ENCODE results near the gene NDC80. TPM values are rescaled to one million over a fixed set of nuclear protein-coding genes. Genes with fewer than 3 reads are reported as not detected.
"Not testable (repeated sequence)": the region's sequence is repeated elsewhere in the genome, so short reads cannot be mapped to it uniquely, and the experiment has no call there.

NDC80 gene
- 1.2 to 11.5 TPM (median 6.7 TPM) in 3 replicates for polyA plus RNA-seq
- polyA plus RNA-seq (2011; ENCODE audit: low read depth), result 1.5 TPM
- polyA plus RNA-seq (2011; cell fraction: cytosol; rRNA removed), result 1.2 and 3.1 TPM in 2 replicates
- 1.9 and 2.3 TPM in 2 replicates for polyA plus RNA-seq (2011; cell fraction: nucleus; rRNA removed)
- 0.07 and 6.8 TPM in 2 replicates for polyA plus RNA-seq (2012; ENCODE audit: low replicate concordance)
- polyA minus RNA-seq, result 0.62 to 5.8 TPM (median 3.1 TPM) in 3 replicates
- polyA minus RNA-seq (2011; cell fraction: cytosol; rRNA and poly(A)+ RNA removed), result not detected
- polyA minus RNA-seq (2011; cell fraction: nucleus; rRNA and poly(A)+ RNA removed), result 1.2 and 1.5 TPM in 2 replicates

DNA sequence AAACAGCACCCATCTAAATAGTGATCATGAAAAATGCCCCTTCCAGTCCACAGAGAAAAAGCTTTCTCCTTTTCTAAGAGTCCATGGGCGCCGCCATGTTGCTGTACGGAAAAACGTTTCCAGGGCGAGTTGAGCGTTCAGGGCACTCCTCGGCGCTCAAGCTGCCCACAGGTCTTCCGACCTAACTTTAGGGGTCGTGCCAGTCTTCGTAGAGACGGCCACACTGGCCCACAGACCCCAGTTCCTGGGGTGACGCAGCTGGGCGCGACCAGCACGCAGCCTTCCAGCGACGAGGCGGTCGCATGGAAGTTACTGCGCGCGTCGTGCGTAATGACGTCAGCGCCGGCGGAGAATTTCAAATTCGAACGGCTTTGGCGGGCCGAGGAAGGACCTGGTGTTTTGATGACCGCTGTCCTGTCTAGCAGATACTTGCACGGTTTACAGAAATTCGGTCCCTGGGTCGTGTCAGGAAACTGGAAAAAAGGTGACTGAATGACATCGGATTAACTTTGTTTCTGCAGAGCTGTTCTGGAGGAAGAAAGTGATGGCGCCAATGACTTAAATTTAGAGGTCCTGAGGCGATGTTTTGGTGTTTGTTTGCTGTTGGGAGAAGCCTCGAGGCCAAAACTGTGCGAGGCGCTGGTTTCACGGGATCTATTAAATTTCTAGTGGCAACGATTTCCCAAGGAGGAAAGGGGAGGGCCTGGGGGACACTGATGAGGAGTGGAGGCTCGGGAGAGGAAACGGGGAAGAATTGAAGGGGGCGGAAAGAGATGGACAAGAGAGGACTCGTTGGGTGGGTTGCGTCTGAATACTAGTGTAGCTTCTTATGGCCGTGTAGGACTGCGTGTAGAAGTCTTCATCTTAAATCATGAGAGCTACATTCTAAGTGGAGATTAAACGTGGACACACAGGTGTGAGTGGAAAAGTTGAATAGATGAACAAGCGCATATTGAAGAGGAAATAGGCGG, at the start of gene NDC80, which contains the start of gene METTL4:
Gene NDC80, plus strand, starts transcription at position 358 of the 971 bp plus-strand sequence. CDS start 1,429 bp downstream, outside the sequence.
Gene METTL4, minus strand, starts transcription at position 306 of the 971 bp plus-strand sequence. CDS start 4,289 bp downstream, outside the sequence.
- peaks cover 21% of the 10 kb centered on the region for H3K4me1 ChIP-seq (ENCODE audit: control insufficient read depth, extremely low read depth, insufficient read depth, low read length)
- FAIRE-seq, result no peak

DNA sequence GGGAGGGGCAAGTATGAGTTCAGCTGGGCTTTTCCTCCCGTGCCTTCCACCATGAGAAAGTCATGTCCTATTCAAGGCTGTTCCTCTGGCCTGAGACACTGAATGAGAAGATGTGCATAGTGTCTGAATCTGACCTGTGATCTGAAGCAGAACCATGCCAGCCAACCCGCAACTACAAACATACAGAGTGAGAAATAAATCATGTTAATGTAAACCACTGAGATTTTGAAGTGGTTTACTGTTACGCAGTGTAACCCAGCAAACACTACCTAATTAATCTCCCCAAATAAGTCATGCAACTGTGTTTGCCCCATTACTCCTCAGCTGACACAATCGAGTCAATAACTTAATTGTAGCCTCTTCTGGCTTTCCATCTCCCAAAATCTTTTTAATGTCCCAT, 49.2 kb upstream of the NDC80 start:
- no peak for TF ChIP-seq EZH2 (IDR thresholded peaks at IDR 0.05; ENCODE audit: low read length)
- TF ChIP-seq, protein P1, sequence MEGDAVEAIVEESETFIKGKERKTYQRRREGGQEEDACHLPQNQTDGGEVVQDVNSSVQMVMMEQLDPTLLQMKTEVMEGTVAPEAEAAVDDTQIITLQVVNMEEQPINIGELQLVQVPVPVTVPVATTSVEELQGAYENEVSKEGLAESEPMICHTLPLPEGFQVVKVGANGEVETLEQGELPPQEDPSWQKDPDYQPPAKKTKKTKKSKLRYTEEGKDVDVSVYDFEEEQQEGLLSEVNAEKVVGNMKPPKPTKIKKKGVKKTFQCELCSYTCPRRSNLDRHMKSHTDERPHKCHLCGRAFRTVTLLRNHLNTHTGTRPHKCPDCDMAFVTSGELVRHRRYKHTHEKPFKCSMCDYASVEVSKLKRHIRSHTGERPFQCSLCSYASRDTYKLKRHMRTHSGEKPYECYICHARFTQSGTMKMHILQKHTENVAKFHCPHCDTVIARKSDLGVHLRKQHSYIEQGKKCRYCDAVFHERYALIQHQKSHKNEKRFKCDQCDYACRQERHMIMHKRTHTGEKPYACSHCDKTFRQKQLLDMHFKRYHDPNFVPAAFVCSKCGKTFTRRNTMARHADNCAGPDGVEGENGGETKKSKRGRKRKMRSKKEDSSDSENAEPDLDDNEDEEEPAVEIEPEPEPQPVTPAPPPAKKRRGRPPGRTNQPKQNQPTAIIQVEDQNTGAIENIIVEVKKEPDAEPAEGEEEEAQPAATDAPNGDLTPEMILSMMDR (optimal IDR thresholded peaks at IDR 0.05 in 1 of 3, IDR thresholded peaks at IDR 0.05 in 1 of 3, conservative IDR thresholded peaks at IDR 0.05 in 1 of 3; ENCODE audit: extremely low read depth in 1 of 3, insufficient read depth in 2 of 3, low read length in 3 of 3), result no peak
- H3K4me2 ChIP-seq (ENCODE audit: control insufficient read depth, extremely low read depth, insufficient read depth, low read depth, low read length), result no peak overlapping the region
- DNase-seq (ENCODE audit: low read depth, low spot score), result no peak

More for the DNA sequence above, at the start of gene NDC80, which contains the start of gene METTL4:
- peak; percentile 9 for DNase-seq (ENCODE audit: low read depth, low spot score)
- H3K9me3 ChIP-seq (ENCODE audit: control insufficient read depth, low read depth, low read length), result no peaks in the 10 kb centered on the region
- dilution Hi-C loops (cut with MboI; ENCODE audit: extremely low pct_ligation_motif_present, low sequenced_read_pairs), result no loop called here
- no peaks in the 10 kb centered on the region for H4K20me1 ChIP-seq (ENCODE audit: control insufficient read depth, extremely low read depth, insufficient read depth, low read length)
- H3K9ac ChIP-seq (ENCODE audit: control insufficient read depth, extremely low read depth, insufficient read depth, low read length), result peak within 1 kb of the TSS; percentile 97
- peak within 1 kb of the TSS; percentile 63 to 94 (median 90) for H3K4me3 ChIP-seq (ENCODE audit: control insufficient read depth in 2 of 3, extremely low read depth in 1 of 3, insufficient read depth in 2 of 3, low read depth in 1 of 3, low read length in 3 of 3)
- H3K27me3 ChIP-seq (ENCODE audit: control insufficient read depth, extremely low read depth, insufficient read depth, low read length), result no peaks in the 10 kb centered on the region
- H3K79me2 ChIP-seq (ENCODE audit: control insufficient read depth, insufficient read depth, low read length), result peaks cover 44% of the 10 kb centered on the region
- no peaks in the 10 kb centered on the region for H3K9me1 ChIP-seq (ENCODE audit: control insufficient read depth, extremely low read depth, insufficient read depth, low read length)
- peaks cover 0 to 6% of the 10 kb centered on the region in 2 experiments for H3K36me3 ChIP-seq (ENCODE audit: control insufficient read depth in 2 of 2, extremely low read depth in 1 of 2, insufficient read depth in 2 of 2, low read length in 2 of 2)
- TF ChIP-seq, protein P1 (optimal IDR thresholded peaks at IDR 0.05 in 1 of 3, IDR thresholded peaks at IDR 0.05 in 1 of 3, conservative IDR thresholded peaks at IDR 0.05 in 1 of 3; ENCODE audit: extremely low read depth in 1 of 3, insufficient read depth in 2 of 3, low read length in 3 of 3), result no peak
- TF ChIP-seq EZH2 (IDR thresholded peaks at IDR 0.05; ENCODE audit: low read length), result no peak
- peak within 1 kb of the TSS; percentile 99 for H3K27ac ChIP-seq (ENCODE audit: control insufficient read depth, insufficient read depth, low read length)
- H3K4me2 ChIP-seq (ENCODE audit: control insufficient read depth, extremely low read depth, insufficient read depth, low read depth, low read length), result peak within 1 kb of the TSS; percentile 85
- peak within 1 kb of the TSS; percentile 94 for H2AFZ ChIP-seq (ENCODE audit: control insufficient read depth, low read length)

DNA sequence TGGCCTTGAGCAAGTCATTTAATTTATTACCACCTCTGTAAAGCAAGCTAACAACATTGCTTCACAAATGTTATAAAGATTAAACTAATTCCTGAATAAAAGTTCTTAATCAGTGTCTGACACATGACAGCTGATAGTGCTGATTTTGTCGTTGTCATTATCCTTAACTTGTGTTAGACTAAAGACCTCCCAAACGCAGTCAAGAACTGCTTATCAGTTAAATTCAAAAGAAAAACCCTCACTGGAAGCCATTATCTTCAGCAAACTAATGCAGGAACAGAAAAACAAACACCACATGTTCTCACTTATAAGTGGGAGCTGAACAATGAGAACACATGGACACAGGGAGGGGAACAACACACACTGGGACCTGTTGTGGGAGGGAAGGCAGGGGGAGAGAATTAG, 46.6 kb upstream of the NDC80 start:
- H3K4me3 ChIP-seq (ENCODE audit: control insufficient read depth in 2 of 3, extremely low read depth in 1 of 3, insufficient read depth in 2 of 3, low read depth in 1 of 3, low read length in 3 of 3); dilution Hi-C loops (cut with MboI; ENCODE audit: extremely low pct_ligation_motif_present, low sequenced_read_pairs); H3K9me1 ChIP-seq (ENCODE audit: control insufficient read depth, extremely low read depth, insufficient read depth, low read length); H2AFZ ChIP-seq (ENCODE audit: control insufficient read depth, low read length); H3K4me1 ChIP-seq (ENCODE audit: control insufficient read depth, extremely low read depth, insufficient read depth, low read length); H3K79me2 ChIP-seq (ENCODE audit: control insufficient read depth, insufficient read depth, low read length); FAIRE-seq; H3K27me3 ChIP-seq (ENCODE audit: control insufficient read depth, extremely low read depth, insufficient read depth, low read length); H3K27ac ChIP-seq (ENCODE audit: control insufficient read depth, insufficient read depth, low read length); DNase-seq (ENCODE audit: low read depth, low spot score); H3K9ac ChIP-seq (ENCODE audit: control insufficient read depth, extremely low read depth, insufficient read depth, low read length); H4K20me1 ChIP-seq (ENCODE audit: control insufficient read depth, extremely low read depth, insufficient read depth, low read length); H3K4me2 ChIP-seq (ENCODE audit: control insufficient read depth, extremely low read depth, insufficient read depth, low read depth, low read length); H3K9me3 ChIP-seq (ENCODE audit: control insufficient read depth, low read depth, low read length); H3K36me3 ChIP-seq (ENCODE audit: control insufficient read depth in 2 of 2, extremely low read depth in 1 of 2, insufficient read depth in 2 of 2, low read length in 2 of 2): not testable (repeated sequence)

More for the DNA sequence above, 49.2 kb upstream of the NDC80 start:
- Histone ChIP-seq H3K4me3 (ENCODE audit: control insufficient read depth in 2 of 3, extremely low read depth in 1 of 3, insufficient read depth in 2 of 3, low read depth in 1 of 3, low read length in 3 of 3) (no peak overlapping the region), H3K27me3 (ENCODE audit: control insufficient read depth, extremely low read depth, insufficient read depth, low read length) (no peaks in the 10 kb centered on the region), H3K79me2 (ENCODE audit: control insufficient read depth, insufficient read depth, low read length) (no peaks in the 10 kb centered on the region), H3K27ac (ENCODE audit: control insufficient read depth, insufficient read depth, low read length) (no peak overlapping the region), H3K4me1 (ENCODE audit: control insufficient read depth, extremely low read depth, insufficient read depth, low read length) (no peaks in the 10 kb centered on the region), H3K36me3 (ENCODE audit: control insufficient read depth in 2 of 2, extremely low read depth in 1 of 2, insufficient read depth in 2 of 2, low read length in 2 of 2) (no peaks in the 10 kb centered on the region), H2AFZ (ENCODE audit: control insufficient read depth, low read length) (no peak overlapping the region), H3K9me3 (ENCODE audit: control insufficient read depth, low read depth, low read length) (no peaks in the 10 kb centered on the region), H3K9me1 (ENCODE audit: control insufficient read depth, extremely low read depth, insufficient read depth, low read length) (no peaks in the 10 kb centered on the region), H3K9ac (ENCODE audit: control insufficient read depth, extremely low read depth, insufficient read depth, low read length) (no peak overlapping the region), H4K20me1 (ENCODE audit: control insufficient read depth, extremely low read depth, insufficient read depth, low read length) (no peaks in the 10 kb centered on the region)
- dilution Hi-C loops (cut with MboI; ENCODE audit: extremely low pct_ligation_motif_present, low sequenced_read_pairs), result no loop called here
- no peak for FAIRE-seq

Data from keratinocyte (primary cell).